SH-SY5Y (cell line): ENCODE results near the gene AKAP6.

Source experiments
- GATA2 ChIP-seq: IDR thresholded peaks from 2 replicates; pipeline ENCODE4 v1.6.1; 2011; ENCODE audit warnings: mild to moderate bottlenecking, low read depth, low read length
- GATA3 ChIP-seq: IDR thresholded peaks from 2 replicates; pipeline ENCODE4 v1.6.1; 2011; ENCODE audit warnings: low read depth, mild to moderate bottlenecking, low read length, moderate library complexity

GRCh38 chr14:32805979-32806378 lies 476.9 kb downstream of the AKAP6 start:
- TF ChIP-seq GATA2, result no peak
- TF ChIP-seq GATA3, result no peak
